OCI-LY7 (cell line): ENCODE results near the gene HMSD. TPM values are rescaled to one million over a fixed set of nuclear protein-coding genes. Genes with fewer than 3 reads are reported as not detected.

Experiments
- BruUV-seq: library from RNA; stranded (reverse); fragments of 400-500 nt; replicated peaks from 2 replicates; lab custom pipeline; 2021; lab: Mats Ljungman, UMichigan
- CTCF ChIA-PET: fragments of 300-600 bp; sonication (Branson Sonifier 250); formaldehyde crosslinking; loops from one replicate; lab custom pipeline; 2022; ENCODE audit warnings: antibody characterized with exemption; ENCODE audit not compliant: unreplicated experiment; lab: Charles Lee
- POLR2A ChIA-PET: fragments of 300-600 bp; sonication (Branson Sonifier 250); formaldehyde crosslinking; loops from one replicate; lab custom pipeline; 2022; ENCODE audit warnings: antibody characterized with exemption; lab: Charles Lee
- DNase-seq: peaks from one replicate; pipeline ENCODE4 v3.0.0-alpha.2; 2015; ENCODE audit warnings: low spot score
- H2AFZ ChIP-seq: fragments of 200-600 bp; sonication (generic), shearing (Covaris generic); 2 replicates; pipeline ENCODE4 v1.6.1; 2014; ENCODE audit warnings: mild to moderate bottlenecking, antibody characterized with exemption, low read length, moderate library complexity
- H3K27ac ChIP-seq: fragments of 200-600 bp; sonication (generic); 2 replicates; pipeline ENCODE4 v1.5.1; 2014; ENCODE audit warnings: mixed run types, low read depth, mild to moderate bottlenecking, moderate library complexity, low read length, inconsistent platforms; ENCODE audit not compliant: poor library complexity, severe bottlenecking
- H3K36me3 ChIP-seq: fragments of 200-600 bp; sonication (generic); 2 replicates; pipeline ENCODE4 v1.6.1; 2014; ENCODE audit warnings: mild to moderate bottlenecking, antibody characterized with exemption, low read length, moderate library complexity, mixed read lengths; ENCODE audit not compliant: insufficient read depth
- H3K4me1 ChIP-seq: fragments of 200-600 bp; sonication (generic); 2 replicates; pipeline ENCODE4 v1.5.1; 2014; ENCODE audit warnings: mild to moderate bottlenecking, low read length; ENCODE audit not compliant: insufficient read depth, poor library complexity, severe bottlenecking
- H3K4me2 ChIP-seq: fragments of 200-600 bp; sonication (generic); 2 replicates; pipeline ENCODE4 v1.6.1; 2014; ENCODE audit warnings: mild to moderate bottlenecking, low read length
- H3K4me3 ChIP-seq: fragments of 200-600 bp; sonication (generic); 2 replicates; pipeline ENCODE4 v1.5.1; 2014; ENCODE audit warnings: mild to moderate bottlenecking, low read depth, low read length; ENCODE audit not compliant: poor library complexity, severe bottlenecking
- H3K79me2 ChIP-seq: fragments of 200-600 bp; sonication (generic); 2 replicates; pipeline ENCODE4 v1.6.1; 2016; ENCODE audit warnings: low read depth, mild to moderate bottlenecking, low read length, moderate library complexity, mixed read lengths; ENCODE audit not compliant: insufficient read depth
- H3K9me2 ChIP-seq: fragments of 200-600 bp; sonication (generic); 2 replicates; pipeline ENCODE4 v1.6.1; 2016; ENCODE audit warnings: mild to moderate bottlenecking, low read length, mixed read lengths; ENCODE audit not compliant: insufficient read depth
- H3K9me3 ChIP-seq: fragments of 200-600 bp; sonication (generic); 2 replicates; pipeline ENCODE4 v1.6.1; 2014; ENCODE audit warnings: mild to moderate bottlenecking, mixed run types, low read length, mixed read lengths
- H4K20me1 ChIP-seq: fragments of 200-600 bp; sonication (generic); 2 replicates; pipeline ENCODE4 v1.6.1; 2014; ENCODE audit warnings: mild to moderate bottlenecking, antibody characterized with exemption, low read length, moderate library complexity, mixed read lengths; ENCODE audit not compliant: insufficient read depth
- CTCF ChIP-seq: fragments of 200-600 bp; sonication (generic); conservative IDR thresholded peaks from 2 replicates; pipeline ENCODE4 v1.5.1; 2014; ENCODE audit warnings: mild to moderate bottlenecking, antibody characterized with exemption, low read length, moderate library complexity, mixed read lengths
- EZH2phosphoT487 ChIP-seq: fragments of 200-600 bp; sonication (generic); IDR thresholded peaks from 2 replicates; pipeline ENCODE4 v1.6.1; 2018; ENCODE audit warnings: low read depth, borderline replicate concordance, mild to moderate bottlenecking, mixed run types, antibody characterized with exemption, low read length, moderate library complexity, mixed read lengths
- intact Hi-C: fragments of 100-400 bp; cut with micrococcal nuclease; formaldehyde crosslinking; loops from one replicate; pipeline ENCODE4 v1.10.0; 2022; ENCODE audit not compliant: unreplicated experiment
- total RNA-seq, 2 experiments: library from RNA; depleted of rRNA in 1 of 2; stranded (reverse); fragments of >200 nt in 1 of 2; shearing (Covaris generic) in 1 of 2; gene quantifications; 2 replicates each; pipeline ENCODE4 v1.2.3, GENCODE V29; 2014 to 2022

Gene HMSD
- total RNA-seq, 2 experiments from 2014 or later = not detected

DNA sequence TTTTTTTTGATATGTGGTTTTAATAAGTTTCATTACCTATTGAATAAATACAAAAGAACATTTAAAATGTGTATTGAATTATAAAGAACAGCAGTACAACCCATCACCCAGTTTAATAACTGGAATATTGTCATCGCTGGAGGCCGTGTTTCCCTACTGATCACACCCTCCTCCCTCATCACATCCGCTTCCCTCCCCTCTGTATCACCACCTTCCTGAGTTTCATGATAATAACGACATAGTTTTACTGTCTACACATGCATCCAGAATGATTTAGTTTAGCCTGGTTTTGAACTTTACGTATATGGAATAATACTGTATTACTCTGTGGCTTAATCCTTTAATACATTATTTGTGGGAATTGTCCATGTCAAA lies 22.9 kb downstream of the HMSD start:
- Histone ChIP-seq H3K4me3 (no peak overlapping the region), H3K4me2 (no peak overlapping the region), H2AFZ (no peak overlapping the region), H3K79me2 (no peaks in the 10 kb centered on the region), H4K20me1 (no peaks in the 10 kb centered on the region), H3K4me1 (peaks cover 13% of the 10 kb centered on the region), H3K36me3 (no peaks in the 10 kb centered on the region), H3K9me3 (no peaks in the 10 kb centered on the region), H3K27ac (no peak overlapping the region), H3K9me2 (no peaks in the 10 kb centered on the region)
- BruUV-seq = no TSS peak
- TF ChIP-seq EZH2phosphoT487 = no peak
- TF ChIP-seq CTCF = no peak
- DNase-seq = no peak
- ChIA-PET POLR2A (no interaction called here), CTCF (no interaction called here)
- intact Hi-C loops = no loop called here

DNA sequence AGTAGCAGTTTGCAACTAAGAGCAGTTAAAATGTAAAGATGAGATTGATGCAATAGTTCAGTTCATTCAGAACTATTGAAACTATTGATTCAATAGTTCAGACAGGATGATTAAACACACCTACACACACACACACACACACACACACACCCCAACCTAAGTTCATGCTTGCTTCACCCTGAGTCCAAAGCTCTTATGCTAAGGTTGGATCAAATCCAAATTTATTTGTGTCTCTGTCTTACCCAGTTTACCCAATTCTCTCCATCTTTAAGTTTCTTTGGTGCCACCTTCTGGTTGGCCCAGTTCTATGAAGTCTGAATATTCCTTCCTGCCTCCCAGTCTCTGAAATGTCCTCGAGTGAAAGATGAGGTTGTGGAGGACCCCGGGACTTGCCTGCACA lies 25.9 kb downstream of the HMSD start:
- POLR2A ChIA-PET = no interaction called here
- DNase-seq = peak; percentile 3
- CTCF ChIA-PET = no interaction called here
- no peak overlapping the region for H3K27ac ChIP-seq
- no peaks in the 10 kb centered on the region for H4K20me1 ChIP-seq
- H3K4me1 ChIP-seq = peaks cover 9% of the 10 kb centered on the region
- H3K4me2 ChIP-seq = no peak overlapping the region
- no TSS peak for BruUV-seq
- H3K36me3 ChIP-seq = no peaks in the 10 kb centered on the region
- no peaks in the 10 kb centered on the region for H3K9me3 ChIP-seq
- no peaks in the 10 kb centered on the region for H3K9me2 ChIP-seq
- H3K4me3 ChIP-seq = no peak overlapping the region
- intact Hi-C loops = no loop called here
- TF ChIP-seq CTCF (peak; percentile 42; the same call in 1 of the 2 replicates), EZH2phosphoT487 (no peak)
- H3K79me2 ChIP-seq = no peaks in the 10 kb centered on the region
- H2AFZ ChIP-seq = no peak overlapping the region

GRCh38 chr18:63975628-63976027 lies 26.5 kb downstream of the HMSD start:
- POLR2A ChIA-PET = no interaction called here
- Histone ChIP-seq H3K9me2 (no peaks in the 10 kb centered on the region), H3K4me3 (no peak overlapping the region), H3K36me3 (no peaks in the 10 kb centered on the region), H3K79me2 (no peaks in the 10 kb centered on the region), H3K9me3 (no peaks in the 10 kb centered on the region), H3K27ac (no peak overlapping the region), H2AFZ (no peak overlapping the region), H3K4me2 (peak overlapping the region; percentile 26; the same call in 1 of the 2 replicates), H4K20me1 (no peaks in the 10 kb centered on the region), H3K4me1 (peaks cover 9% of the 10 kb centered on the region)
- no peak for DNase-seq
- intact Hi-C loops = no loop called here
- CTCF ChIA-PET = no interaction called here
- TF ChIP-seq EZH2phosphoT487 = no peak
- no peak for TF ChIP-seq CTCF
- BruUV-seq = no TSS peak
